NT2/D1 (cell line): ENCODE data around the gene VSTM2B.

ENCODE experiments used
- SUZ12 ChIP-seq: IDR thresholded peaks from 2 replicates; pipeline ENCODE4 v1.6.1; 2011; ENCODE audit not compliant: insufficient read length, insufficient read depth; ENCODE audit errors: extremely low read depth
- ZNF274 ChIP-seq: IDR thresholded peaks from 2 replicates; pipeline ENCODE4 v1.6.1; 2011; ENCODE audit warnings: mild to moderate bottlenecking, low read depth, low read length

DNA sequence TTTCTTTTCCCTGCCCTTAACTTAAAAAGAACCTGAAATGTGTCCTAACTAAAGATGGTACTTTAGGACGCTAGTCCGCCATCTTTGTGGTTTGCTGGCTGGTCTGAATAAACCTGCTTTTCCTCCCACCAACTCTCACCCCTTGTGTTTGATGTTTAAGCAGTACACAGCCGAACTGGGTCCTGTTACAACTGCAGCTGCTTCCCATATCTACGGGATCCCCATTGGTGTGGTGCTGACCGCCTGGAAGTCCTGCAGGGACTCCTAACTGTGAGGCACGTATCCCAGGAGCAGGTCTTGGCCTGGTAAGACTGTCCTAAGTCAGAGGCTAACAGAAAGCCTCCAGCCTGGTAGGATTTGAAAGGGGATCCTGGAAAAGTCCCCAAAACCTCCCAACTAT, 40.9 kb upstream of the VSTM2B start:
- TF ChIP-seq ZNF274: no peak
- no peak for TF ChIP-seq SUZ12
